ENCODE results near the gene CFAP119. TPM values are rescaled to one million over a fixed set of nuclear protein-coding genes. Genes with fewer than 3 reads are reported as not detected.

The CFAP119 gene
- polyA plus RNA-seq, 1 of the 3 experiments (the other 2 are of a cell fraction) = 28.4 TPM

GRCh38 chr16:30728321-30728720 is 33.5 kb downstream of the CFAP119 start:
- no peaks in the 10 kb centered on the region for H3K4me1 ChIP-seq (ENCODE audit: control insufficient read depth in 1 of 2, insufficient read depth in 2 of 2, low read depth in 1 of 2, low read length in 1 of 2)
- H3K9me2 ChIP-seq = no peaks in the 10 kb centered on the region
- no peaks in the 10 kb centered on the region for H3K27me3 ChIP-seq (ENCODE audit: insufficient read depth)
- no peaks in the 10 kb centered on the region for H4K20me1 ChIP-seq (ENCODE audit: insufficient read depth)
- DNase-seq = no peak
- no peak overlapping the region for H3K4me2 ChIP-seq
- peaks cover 14% of the 10 kb centered on the region for H3F3A ChIP-seq (replicated peaks; ENCODE audit: insufficient read depth)
- H3K36me3 ChIP-seq (replicated peaks in 1 of 2; ENCODE audit: control insufficient read depth in 1 of 2, insufficient read depth in 2 of 2, low read length in 1 of 2) = peaks cover 59 to 73% of the 10 kb centered on the region in 2 experiments
- CTCF ChIA-PET = interaction anchor here (1.2 to 1.6 kb wide), 2 partner anchors 19 to 35 kb away, joined by 3 to 5 read pairs; partner anchors contain the start of gene PHKG2
- H3K79me2 ChIP-seq (ENCODE audit: insufficient read depth) = peaks cover 29% of the 10 kb centered on the region
- TF ChIP-seq RCOR1 (IDR thresholded peaks at IDR 0.05; ENCODE audit: low read length) = no peak
- TF ChIP-seq RAD21 (IDR thresholded peaks at IDR 0.05; ENCODE audit: low read length) = no peak
- TF ChIP-seq GABPA (IDR thresholded peaks at IDR 0.05; ENCODE audit: low read depth) = no peak
- TF ChIP-seq, protein P1, sequence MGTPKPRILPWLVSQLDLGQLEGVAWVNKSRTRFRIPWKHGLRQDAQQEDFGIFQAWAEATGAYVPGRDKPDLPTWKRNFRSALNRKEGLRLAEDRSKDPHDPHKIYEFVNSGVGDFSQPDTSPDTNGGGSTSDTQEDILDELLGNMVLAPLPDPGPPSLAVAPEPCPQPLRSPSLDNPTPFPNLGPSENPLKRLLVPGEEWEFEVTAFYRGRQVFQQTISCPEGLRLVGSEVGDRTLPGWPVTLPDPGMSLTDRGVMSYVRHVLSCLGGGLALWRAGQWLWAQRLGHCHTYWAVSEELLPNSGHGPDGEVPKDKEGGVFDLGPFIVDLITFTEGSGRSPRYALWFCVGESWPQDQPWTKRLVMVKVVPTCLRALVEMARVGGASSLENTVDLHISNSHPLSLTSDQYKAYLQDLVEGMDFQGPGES (IDR thresholded peaks at IDR 0.05; ENCODE audit: low read depth, low read length) = no peak
- H2AFZ ChIP-seq (ENCODE audit: low read depth) = no peak overlapping the region
- H3K4me3 ChIP-seq (ENCODE audit: low read depth in 2 of 2, low read length in 1 of 2) = no peak overlapping the region
- POLR2A ChIA-PET = no interaction called here
- H3K27ac ChIP-seq (ENCODE audit: low read depth in 2 of 2, low read length in 1 of 2) = no peak overlapping the region
- WGBS (ENCODE audit: low lambda C conversion rate) = 89% methylated on average over 6 of the region's 6 CpGs
- no peak overlapping the region for H3K9ac ChIP-seq
- H3K9me3 ChIP-seq = no peaks in the 10 kb centered on the region

GRCh38 chr16:30725418-30725792 is 36.5 kb downstream of the CFAP119 start:
- no peak overlapping the region for H3K4me3 ChIP-seq (ENCODE audit: low read depth in 2 of 2, low read length in 1 of 2)
- no peaks in the 10 kb centered on the region for H3K9me2 ChIP-seq
- H3K36me3 ChIP-seq (replicated peaks in 1 of 2; ENCODE audit: control insufficient read depth in 1 of 2, insufficient read depth in 2 of 2, low read length in 1 of 2) = peaks cover 67 to 79% of the 10 kb centered on the region in 2 experiments
- TF ChIP-seq REST (IDR thresholded peaks at IDR 0.05; ENCODE audit: low read depth, low read length) (no peak), MEF2A (IDR thresholded peaks at IDR 0.05; ENCODE audit: borderline replicate concordance, low read depth) (no peak), NRF1 (IDR thresholded peaks at IDR 0.05; ENCODE audit: low read depth, low read length) (no peak), ELF1 (IDR thresholded peaks at IDR 0.05) (no peak), TEAD4 (IDR thresholded peaks at IDR 0.05; ENCODE audit: borderline replicate concordance, insufficient read depth) (no peak), SIN3A (IDR thresholded peaks at IDR 0.05; ENCODE audit: borderline replicate concordance, low read depth, low read length) (no peak)
- H3K27ac ChIP-seq (ENCODE audit: low read depth in 2 of 2, low read length in 1 of 2) = no peak overlapping the region
- peaks cover 14% of the 10 kb centered on the region for H3F3A ChIP-seq (replicated peaks; ENCODE audit: insufficient read depth)
- 83% methylated on average over 3 of the region's 3 CpGs for WGBS (ENCODE audit: low lambda C conversion rate)
- no peaks in the 10 kb centered on the region for H3K4me1 ChIP-seq (ENCODE audit: control insufficient read depth in 1 of 2, insufficient read depth in 2 of 2, low read depth in 1 of 2, low read length in 1 of 2)
- no peaks in the 10 kb centered on the region for H3K27me3 ChIP-seq (ENCODE audit: insufficient read depth)
- H3K4me2 ChIP-seq = no peak overlapping the region
- no peak overlapping the region for H2AFZ ChIP-seq (ENCODE audit: low read depth)
- no peaks in the 10 kb centered on the region for H3K9me3 ChIP-seq
- no peak overlapping the region for H3K9ac ChIP-seq
- DNase-seq = no peak
- H4K20me1 ChIP-seq (ENCODE audit: insufficient read depth) = 0 out of 2 replicates have a peak, but pooled peaks cover 5% of the 10 kb centered on the region
- ChIA-PET POLR2A (no interaction called here), CTCF (no interaction called here)
- H3K79me2 ChIP-seq (ENCODE audit: insufficient read depth) = peaks cover 49% of the 10 kb centered on the region

Data from SK-N-SH (cell line).